ENCODE data around the gene ENG.
A peak's percentile ranks its signal among the peaks of the same experiment; 100 is the strongest.

The ENG gene

GRCh38 chr9:127772603-127773002 is 81.9 kb downstream of the ENG start:
- no peak for DNase-seq

- DNase-seq: no peak
Measured at GRCh38 chr9:127771570-127772189, 82.8 kb downstream of the ENG start.

- peak; percentile 95 to 98 for DNase-seq
Measured at GRCh38 chr9:127770905-127771569, 83.4 kb downstream of the ENG start.

GRCh38 chr9:127770583-127770904 is 83.9 kb downstream of the ENG start:
- no peak for DNase-seq

GRCh38 chr9:127769929-127770582 is 84.4 kb downstream of the ENG start:
- no peak for DNase-seq

- DNase-seq: no peak
Measured at GRCh38 chr9:127769101-127769500, 85.4 kb downstream of the ENG start.

GRCh38 chr9:127768698-127769097 is 85.8 kb downstream of the ENG start:
- no peak for DNase-seq

- DNase-seq: no peak
Measured at GRCh38 chr9:127767909-127768331, 86.5 kb downstream of the ENG start.

GRCh38 chr9:127767410-127767809 is 87.0 kb downstream of the ENG start:
- no peak for DNase-seq

GRCh38 chr9:127765418-127765817 is 89.0 kb downstream of the ENG start:
- DNase-seq: no peak

Measured in activated CD4-positive, alpha-beta T cell treated with anti-CD3 and anti-CD28 coated beads for 4 hours (primary cell).